ENCODE measurements around the gene TP53I11.

DNA sequence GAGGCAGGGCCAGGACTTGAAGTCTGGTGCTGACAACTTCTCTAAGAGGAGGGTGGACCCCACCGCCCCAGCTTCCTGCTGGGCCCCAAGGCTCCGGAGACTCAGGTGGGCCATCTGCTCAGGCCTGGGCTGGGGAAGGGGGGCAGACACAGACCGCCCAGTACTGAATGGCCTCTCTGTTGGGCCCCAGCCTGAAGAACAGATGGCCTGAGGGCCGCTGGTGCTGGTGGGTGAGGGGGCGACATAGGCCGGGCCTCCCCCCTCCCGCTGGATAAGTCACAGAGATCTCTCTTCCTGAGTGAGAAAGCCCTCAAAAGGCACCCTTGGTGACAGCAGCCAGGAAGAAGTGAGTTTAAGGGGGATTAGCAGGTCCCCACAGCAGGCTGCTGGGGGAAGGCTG, 12.5 kb upstream of the TP53I11 start:
- TF ChIP-seq, protein P1, sequence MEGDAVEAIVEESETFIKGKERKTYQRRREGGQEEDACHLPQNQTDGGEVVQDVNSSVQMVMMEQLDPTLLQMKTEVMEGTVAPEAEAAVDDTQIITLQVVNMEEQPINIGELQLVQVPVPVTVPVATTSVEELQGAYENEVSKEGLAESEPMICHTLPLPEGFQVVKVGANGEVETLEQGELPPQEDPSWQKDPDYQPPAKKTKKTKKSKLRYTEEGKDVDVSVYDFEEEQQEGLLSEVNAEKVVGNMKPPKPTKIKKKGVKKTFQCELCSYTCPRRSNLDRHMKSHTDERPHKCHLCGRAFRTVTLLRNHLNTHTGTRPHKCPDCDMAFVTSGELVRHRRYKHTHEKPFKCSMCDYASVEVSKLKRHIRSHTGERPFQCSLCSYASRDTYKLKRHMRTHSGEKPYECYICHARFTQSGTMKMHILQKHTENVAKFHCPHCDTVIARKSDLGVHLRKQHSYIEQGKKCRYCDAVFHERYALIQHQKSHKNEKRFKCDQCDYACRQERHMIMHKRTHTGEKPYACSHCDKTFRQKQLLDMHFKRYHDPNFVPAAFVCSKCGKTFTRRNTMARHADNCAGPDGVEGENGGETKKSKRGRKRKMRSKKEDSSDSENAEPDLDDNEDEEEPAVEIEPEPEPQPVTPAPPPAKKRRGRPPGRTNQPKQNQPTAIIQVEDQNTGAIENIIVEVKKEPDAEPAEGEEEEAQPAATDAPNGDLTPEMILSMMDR (IDR thresholded peaks at IDR 0.05) = no peak
- no peak for TF ChIP-seq EZH2 (IDR thresholded peaks at IDR 0.05; ENCODE audit: borderline replicate concordance, insufficient read depth, low read depth, low read length, poor library complexity, severe bottlenecking)

Data from B cell (primary cell).